Fibroblast of pulmonary artery (primary cell): Measurements from ENCODE around the gene ELOVL4.

Source experiments
- DNase-seq: peaks from one replicate; pipeline ENCODE4 v3.0.0-alpha.2; 2010; ENCODE audit warnings: low read depth
- H3K4me3 ChIP-seq: replicated peaks from 2 replicates; pipeline ENCODE4 v1.5.1; 2011; ENCODE audit warnings: low read depth, mild to moderate bottlenecking, control low read depth, low read length, moderate library complexity
- TF ChIP-seq, protein P1 (sequence below): IDR thresholded peaks from 2 replicates; pipeline ENCODE4 v1.5.1; 2011; ENCODE audit warnings: mild to moderate bottlenecking, control low read depth, low read length, inconsistent platforms; ENCODE audit errors: missing control alignments

Gene ELOVL4

DNA sequence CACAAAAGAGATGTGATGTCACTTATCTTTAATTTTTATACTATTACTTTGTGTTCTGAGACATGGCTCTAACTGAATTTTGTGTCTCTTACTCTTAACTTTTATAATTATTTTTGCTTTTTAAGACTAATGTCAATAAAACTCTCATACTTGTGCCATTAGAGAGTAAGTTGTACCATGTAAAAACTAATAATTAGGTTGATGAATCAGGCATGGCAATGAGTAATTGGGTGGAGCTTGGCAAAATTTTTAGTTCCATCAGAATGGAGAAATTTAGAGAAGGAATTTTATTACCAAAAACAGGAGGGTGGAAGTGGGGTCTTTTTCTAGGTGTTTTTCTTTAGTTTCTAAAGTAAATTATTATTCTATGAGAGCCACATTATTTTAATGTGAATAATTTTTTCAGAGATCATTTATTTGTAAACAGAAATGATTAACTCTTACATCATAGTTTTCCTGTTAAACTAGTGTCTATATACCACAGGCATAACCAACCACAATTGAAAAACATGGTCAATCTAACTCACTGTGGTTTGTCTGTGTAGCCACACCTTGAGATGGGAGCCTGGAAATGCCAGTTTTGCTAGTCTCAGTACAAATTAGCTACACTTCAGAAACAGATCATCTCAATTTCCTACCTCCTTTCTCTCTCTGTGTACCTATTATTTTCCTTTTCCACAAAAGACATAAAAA is 51.8 kb downstream of the ELOVL4 start:
- DNase-seq: no peak
- TF ChIP-seq, protein P1, sequence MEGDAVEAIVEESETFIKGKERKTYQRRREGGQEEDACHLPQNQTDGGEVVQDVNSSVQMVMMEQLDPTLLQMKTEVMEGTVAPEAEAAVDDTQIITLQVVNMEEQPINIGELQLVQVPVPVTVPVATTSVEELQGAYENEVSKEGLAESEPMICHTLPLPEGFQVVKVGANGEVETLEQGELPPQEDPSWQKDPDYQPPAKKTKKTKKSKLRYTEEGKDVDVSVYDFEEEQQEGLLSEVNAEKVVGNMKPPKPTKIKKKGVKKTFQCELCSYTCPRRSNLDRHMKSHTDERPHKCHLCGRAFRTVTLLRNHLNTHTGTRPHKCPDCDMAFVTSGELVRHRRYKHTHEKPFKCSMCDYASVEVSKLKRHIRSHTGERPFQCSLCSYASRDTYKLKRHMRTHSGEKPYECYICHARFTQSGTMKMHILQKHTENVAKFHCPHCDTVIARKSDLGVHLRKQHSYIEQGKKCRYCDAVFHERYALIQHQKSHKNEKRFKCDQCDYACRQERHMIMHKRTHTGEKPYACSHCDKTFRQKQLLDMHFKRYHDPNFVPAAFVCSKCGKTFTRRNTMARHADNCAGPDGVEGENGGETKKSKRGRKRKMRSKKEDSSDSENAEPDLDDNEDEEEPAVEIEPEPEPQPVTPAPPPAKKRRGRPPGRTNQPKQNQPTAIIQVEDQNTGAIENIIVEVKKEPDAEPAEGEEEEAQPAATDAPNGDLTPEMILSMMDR: no peak
- H3K4me3 ChIP-seq: no peak overlapping the region

DNA sequence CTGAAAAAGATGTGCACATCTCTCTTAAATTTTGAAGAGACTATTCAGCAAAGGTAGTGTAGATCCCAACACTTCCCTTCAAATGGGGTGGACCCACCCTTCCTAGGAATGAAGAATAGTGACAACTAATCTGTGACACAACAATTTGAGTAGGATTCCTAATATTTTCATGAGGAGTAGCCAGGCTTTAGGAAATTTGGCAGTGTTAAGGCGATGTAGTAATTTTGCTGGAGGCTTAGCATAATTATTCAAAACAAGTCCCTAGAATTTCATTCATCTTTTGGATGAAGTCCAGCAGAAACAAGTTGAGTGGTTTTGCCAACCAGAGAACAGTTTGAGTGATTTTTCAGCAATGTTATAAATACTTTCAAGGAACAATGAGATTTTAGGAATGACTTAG is 52.4 kb downstream of the ELOVL4 start:
- no peak overlapping the region for H3K4me3 ChIP-seq
- no peak for DNase-seq
- TF ChIP-seq, protein P1: no peak

DNA sequence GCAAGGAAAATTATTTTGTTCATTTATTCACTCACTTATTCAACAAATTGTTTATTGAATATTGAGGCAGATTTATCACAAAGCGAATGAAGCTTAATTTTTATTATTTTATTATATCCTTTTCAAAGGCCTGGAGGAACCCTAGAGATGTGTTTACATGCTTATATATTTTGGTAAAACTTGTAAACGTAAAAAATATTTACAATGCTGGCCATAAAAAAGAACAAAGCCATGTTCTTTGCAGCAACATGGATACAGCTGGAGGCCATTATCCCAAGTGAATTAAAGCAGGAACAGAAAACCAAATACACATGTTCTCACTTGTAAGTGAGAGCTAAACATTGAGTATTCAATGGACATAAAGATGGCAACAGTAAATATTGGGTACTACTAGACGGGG is 58.8 kb downstream of the ELOVL4 start:
- TF ChIP-seq, protein P1: no peak
- DNase-seq: no peak
- H3K4me3 ChIP-seq: no peak overlapping the region

DNA sequence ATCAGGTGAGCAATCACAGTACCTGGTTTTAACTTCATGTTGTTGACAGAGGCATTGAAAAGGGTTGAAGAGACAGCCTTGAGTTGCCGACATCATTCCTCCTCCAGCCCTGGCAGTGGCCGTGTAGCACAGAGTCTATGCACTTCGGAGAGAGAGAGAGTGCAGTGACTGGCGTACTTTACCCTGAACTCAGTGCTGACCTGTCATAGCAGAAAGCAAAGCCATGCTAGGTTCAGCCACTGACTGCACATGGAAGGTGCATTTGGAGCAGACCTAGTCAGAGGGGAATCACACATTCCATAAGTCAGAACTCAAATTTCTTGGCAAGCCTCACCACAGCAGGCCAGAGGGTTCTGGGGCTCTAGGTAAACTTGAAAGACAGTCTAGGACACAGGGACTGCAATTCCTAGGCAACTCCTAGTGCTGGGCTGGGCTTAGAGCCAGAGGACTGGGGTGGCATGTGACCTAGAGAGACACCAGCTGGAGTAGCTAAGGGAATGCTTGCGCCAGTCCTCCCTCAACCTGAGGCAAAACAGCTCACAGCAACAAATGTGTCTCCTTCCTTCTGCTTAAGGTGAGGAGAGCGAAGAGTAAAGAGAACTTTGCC is 69.1 kb downstream of the ELOVL4 start:
- no peak overlapping the region for H3K4me3 ChIP-seq
- DNase-seq: peak; percentile 7
- TF ChIP-seq, protein P1: no peak

DNA sequence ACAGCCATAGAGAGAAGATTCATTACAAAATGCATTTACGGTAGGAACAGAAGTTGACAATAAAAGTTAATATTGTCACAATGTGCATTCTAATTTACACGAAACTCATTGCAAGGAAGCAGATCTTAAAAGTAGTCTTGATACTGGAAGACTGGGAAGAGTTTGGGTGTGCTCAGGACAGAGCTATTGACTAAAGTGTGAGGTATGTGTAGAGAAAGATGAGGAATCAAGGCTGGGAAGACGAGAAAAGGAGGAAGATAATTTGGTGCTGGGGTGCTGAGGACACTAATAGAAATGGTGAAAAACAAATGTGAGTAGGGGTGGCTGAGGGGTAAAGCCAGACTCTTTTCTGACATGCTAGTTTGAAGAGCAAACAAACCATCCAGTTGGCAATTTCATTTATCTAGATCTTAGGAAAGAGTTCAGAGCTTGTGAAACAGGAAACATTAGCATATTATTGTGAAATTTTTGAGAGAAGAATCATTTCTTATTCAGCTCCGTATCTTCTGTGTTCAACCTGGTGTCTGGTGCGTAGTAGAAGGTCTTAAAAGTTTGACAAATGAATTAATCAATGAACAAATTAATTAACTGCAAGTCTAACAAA is 72.7 kb downstream of the ELOVL4 start:
- peak; percentile 37 for DNase-seq
- TF ChIP-seq, protein P1: no peak

DNA sequence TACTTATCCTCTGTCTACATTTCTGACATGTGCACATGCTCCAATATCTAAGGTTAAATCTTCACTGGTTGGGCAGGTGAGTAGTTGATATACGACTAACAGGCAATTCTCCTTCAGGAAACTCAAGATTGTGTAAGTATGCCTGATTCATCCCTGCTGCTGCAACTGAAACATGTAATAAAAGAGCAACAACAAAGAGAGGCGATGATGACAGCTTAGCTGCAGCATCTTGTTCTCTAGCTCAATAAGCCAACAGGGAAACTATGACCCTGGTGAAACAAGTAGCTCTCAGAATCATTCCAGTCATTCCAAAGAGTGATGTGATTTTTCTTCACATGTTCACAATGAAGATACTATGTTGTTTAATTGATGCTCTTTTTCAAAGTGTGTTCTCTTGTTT is 74.4 kb downstream of the ELOVL4 start:
- H3K4me3 ChIP-seq: no peak overlapping the region
- peak; percentile 71 for DNase-seq
- TF ChIP-seq, protein P1: no peak

More for the DNA sequence above, 72.7 kb downstream of the ELOVL4 start:
- no peak overlapping the region for H3K4me3 ChIP-seq
